SKM-1 (cell line): ENCODE data around the gene C11orf24.
A peak's percentile ranks its signal among the peaks of the same experiment; 100 is the strongest.

Experiments used
- DNase-seq: peaks from one replicate; lab custom pipeline; 2025; ENCODE audit not compliant: unreplicated experiment; lab: John Stamatoyannopoulos, UW

The C11orf24 gene

GRCh38 chr11:68271781-68272608, at the start of gene C11orf24:
Gene C11orf24, minus strand, starts transcription at chr11:68271973. Its CDS starts 8,206 bp downstream, at chr11:68263767.
- peak; percentile 84 for DNase-seq

GRCh38 chr11:68317147-68317785, 45.5 kb upstream of the C11orf24 start:
- no peak for DNase-seq

GRCh38 chr11:68315171-68315920, 43.6 kb upstream of the C11orf24 start:
- no peak for DNase-seq

GRCh38 chr11:68314203-68315170, 42.7 kb upstream of the C11orf24 start:
- no peak for DNase-seq

GRCh38 chr11:68313574-68314202, 41.9 kb upstream of the C11orf24 start:
- no peak for DNase-seq

GRCh38 chr11:68312780-68313573, 41.2 kb upstream of the C11orf24 start:
- no peak for DNase-seq

GRCh38 chr11:68312117-68312779, 40.5 kb upstream of the C11orf24 start, which contains the start of gene LRP5:
Gene LRP5, plus strand, starts transcription at chr11:68312591. Its CDS starts 124 bp downstream, at chr11:68312715.
- no peak for DNase-seq

GRCh38 chr11:68311160-68312116, 39.7 kb upstream of the C11orf24 start:
- DNase-seq, result no peak

GRCh38 chr11:68309621-68310185, 37.9 kb upstream of the C11orf24 start:
- DNase-seq, result no peak

- no peak for DNase-seq
Measured at GRCh38 chr11:68308068-68308467, 36.3 kb upstream of the C11orf24 start.

GRCh38 chr11:68306636-68307035, 34.9 kb upstream of the C11orf24 start:
- no peak for DNase-seq

GRCh38 chr11:68303982-68304780, 32.4 kb upstream of the C11orf24 start:
- DNase-seq, result no peak

GRCh38 chr11:68303083-68303482, 31.3 kb upstream of the C11orf24 start:
- no peak for DNase-seq

GRCh38 chr11:68302670-68303069, 30.9 kb upstream of the C11orf24 start:
- no peak for DNase-seq

GRCh38 chr11:68302256-68302655, 30.5 kb upstream of the C11orf24 start:
- DNase-seq, result no peak

- DNase-seq, result no peak
Measured at GRCh38 chr11:68300076-68300830, 28.5 kb upstream of the C11orf24 start.
